HG03045 (cell line): ENCODE data around the gene SCPEP1.
"Not testable (repeated sequence)": the region's sequence is repeated elsewhere in the genome, so short reads cannot be mapped to it uniquely, and the experiment has no call there.

ENCODE experiments used
- ATAC-seq: cut with Tn5 transposase; IDR thresholded peaks from one replicate; pipeline ENCODE4 v1.9.1; 2021; ENCODE audit warnings: mild to moderate bottlenecking, moderate library complexity; ENCODE audit not compliant: unreplicated experiment

Gene SCPEP1

DNA sequence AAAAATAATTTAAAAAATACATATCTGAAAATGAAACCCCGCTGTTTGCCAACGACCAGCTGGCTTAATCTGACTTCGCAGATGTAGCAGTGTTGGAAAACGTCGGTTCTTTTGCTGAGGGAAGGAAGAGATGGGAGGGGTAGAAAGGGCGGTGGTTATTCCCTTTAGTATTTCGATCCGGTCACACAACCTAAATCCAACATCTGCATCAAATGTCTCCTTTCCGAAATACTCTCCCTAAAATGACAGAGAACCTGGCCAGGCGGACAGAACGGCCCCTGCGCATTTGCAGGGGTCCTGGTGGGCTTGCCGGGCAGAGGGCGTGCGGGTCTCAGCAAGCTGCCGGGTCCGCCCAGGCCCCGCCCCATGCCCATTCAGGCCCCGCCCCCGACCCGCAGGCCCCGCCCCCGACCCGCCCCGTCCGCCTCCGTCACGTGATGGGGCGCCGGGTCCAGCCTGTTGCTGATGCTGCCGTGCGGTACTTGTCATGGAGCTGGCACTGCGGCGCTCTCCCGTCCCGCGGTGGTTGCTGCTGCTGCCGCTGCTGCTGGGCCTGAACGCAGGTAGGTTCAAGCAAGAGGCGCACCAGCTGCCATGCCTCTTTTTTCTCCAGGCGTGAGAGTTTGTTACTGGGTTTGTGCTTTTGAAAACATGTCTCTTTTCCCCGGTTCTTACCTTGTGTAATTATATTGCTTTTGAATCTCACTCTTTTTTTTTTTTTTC lies at the start of gene SCPEP1:
TSS of gene SCPEP1 (plus strand) at position 459 of the 723 bp plus-strand sequence. CDS start at position 488, 29 bp downstream.
- ATAC-seq = peak; percentile 72

DNA sequence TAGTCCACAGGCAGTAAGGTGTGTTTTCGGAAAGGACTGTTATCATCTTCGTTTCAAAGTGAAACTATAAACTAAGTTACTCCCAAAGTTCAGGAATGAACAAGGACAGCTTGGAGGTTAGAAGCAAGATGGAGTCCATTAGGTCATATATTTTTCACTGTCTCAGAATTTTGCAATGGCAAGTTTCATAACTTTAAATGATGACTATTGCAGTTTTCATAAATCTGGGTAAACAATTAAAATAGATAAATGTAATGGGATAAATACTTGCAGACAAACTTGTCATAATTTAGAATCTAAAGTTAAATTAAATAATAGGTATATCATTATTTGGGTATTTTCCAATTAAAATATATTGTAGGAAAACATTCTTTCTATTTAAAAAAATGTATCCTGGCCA lies 49.3 kb upstream of the SCPEP1 start:
- no peak for ATAC-seq

DNA sequence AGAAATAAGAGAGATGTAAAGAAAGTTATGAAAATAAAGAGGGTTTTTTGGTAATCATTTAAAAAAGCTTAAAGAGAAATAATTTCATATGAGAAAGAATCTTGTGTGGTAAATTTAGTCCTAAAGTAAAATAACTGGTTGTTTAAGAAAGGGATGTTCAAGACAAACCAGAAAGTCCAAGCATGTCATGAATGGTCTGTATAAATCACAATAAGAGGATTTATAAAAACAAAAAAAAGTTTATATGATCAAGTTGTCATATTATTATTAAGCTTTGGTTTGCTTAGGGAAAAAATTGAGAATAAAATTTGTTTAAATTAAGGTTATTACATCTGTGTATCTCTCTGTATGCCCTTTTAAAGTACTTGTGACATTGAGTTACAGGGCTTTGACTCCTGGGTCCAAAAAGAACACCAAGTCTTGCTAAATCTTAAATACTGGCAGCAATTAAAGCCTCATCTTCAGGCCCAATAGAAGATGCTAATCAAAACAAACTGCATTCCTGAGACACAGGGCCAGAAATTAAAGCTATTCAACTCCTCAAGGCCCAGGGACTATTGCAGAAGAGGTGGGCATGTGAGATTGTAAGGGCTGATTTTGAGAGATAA lies 48.5 kb upstream of the SCPEP1 start:
- no peak for ATAC-seq

- ATAC-seq = no peak
Measured at GRCh38 chr17:56930739-56931337, 47.1 kb upstream of the SCPEP1 start.

- no peak for ATAC-seq
Measured at GRCh38 chr17:56933151-56933745, 44.7 kb upstream of the SCPEP1 start.

- no peak for ATAC-seq
Measured at GRCh38 chr17:56933868-56934267, 44.1 kb upstream of the SCPEP1 start.

DNA sequence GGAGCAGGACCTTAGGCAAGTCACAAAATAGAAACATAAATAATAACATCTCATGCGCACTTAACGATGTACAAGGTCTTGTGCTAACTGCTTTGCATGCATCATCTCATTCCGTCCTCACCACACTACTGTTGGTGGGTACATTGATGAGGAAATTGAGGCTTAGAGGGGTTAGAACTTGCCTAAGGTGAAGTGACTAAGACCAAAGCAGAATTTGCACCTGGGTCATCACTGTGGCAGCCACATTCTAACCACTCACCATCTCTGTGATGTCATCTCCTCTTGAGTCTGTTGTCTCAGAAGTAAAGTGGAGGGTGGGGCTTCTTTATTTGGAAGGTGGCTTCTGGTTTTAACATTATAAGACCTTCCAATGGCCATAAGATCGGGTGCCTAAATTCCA lies 43.7 kb upstream of the SCPEP1 start:
- ATAC-seq = no peak

GRCh38 chr17:56935461-56935860 lies 42.5 kb upstream of the SCPEP1 start:
- ATAC-seq = no peak

- no peak for ATAC-seq
Measured at GRCh38 chr17:56936697-56937322, 41.1 kb upstream of the SCPEP1 start.

GRCh38 chr17:56937687-56938086 lies 40.2 kb upstream of the SCPEP1 start:
- no peak for ATAC-seq

DNA sequence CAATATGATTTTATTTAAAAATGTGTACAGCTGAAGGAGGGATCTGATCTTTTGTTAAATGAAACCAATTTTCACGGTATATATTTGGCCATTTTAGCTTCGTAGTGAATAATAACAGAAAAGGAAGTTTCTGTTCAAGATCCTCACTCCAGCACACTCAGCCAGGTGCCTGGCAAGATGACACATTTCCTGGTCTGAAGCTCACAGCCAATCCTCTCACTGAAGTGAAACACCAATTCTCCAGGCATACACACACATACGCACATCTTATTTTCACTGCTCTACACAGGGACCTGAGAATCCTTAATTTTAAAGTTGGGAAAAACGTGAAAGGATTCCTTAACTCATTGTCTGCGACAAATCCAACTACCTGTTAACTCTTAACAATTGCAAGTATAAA lies 39.7 kb upstream of the SCPEP1 start:
- not testable (repeated sequence) for ATAC-seq

GRCh38 chr17:56939869-56940484 lies 38.0 kb upstream of the SCPEP1 start:
- ATAC-seq = no peak

GRCh38 chr17:56943505-56944125 lies 34.3 kb upstream of the SCPEP1 start:
- no peak for ATAC-seq

GRCh38 chr17:56945938-56946505 lies 31.9 kb upstream of the SCPEP1 start:
- no peak for ATAC-seq

- ATAC-seq = no peak
Measured at GRCh38 chr17:56947741-56948140, 30.2 kb upstream of the SCPEP1 start.

DNA sequence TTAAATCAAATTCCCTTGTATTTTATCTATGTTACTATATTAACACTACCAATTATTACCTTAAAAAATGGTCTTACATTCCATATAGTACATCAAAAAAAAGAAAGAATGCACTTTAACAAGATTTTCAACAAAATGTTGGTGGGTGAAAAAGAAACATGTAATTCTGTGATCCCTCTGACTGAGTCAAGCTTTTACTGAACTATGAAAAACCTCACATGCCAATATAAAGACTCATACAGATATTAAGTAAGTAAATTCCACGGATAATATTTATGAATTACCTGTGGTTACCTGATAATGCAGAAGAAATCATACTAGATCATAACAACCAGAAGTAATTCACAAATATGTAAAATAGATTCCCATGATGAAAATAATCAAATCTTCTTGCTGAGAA lies 29.4 kb upstream of the SCPEP1 start:
- ATAC-seq = no peak

DNA sequence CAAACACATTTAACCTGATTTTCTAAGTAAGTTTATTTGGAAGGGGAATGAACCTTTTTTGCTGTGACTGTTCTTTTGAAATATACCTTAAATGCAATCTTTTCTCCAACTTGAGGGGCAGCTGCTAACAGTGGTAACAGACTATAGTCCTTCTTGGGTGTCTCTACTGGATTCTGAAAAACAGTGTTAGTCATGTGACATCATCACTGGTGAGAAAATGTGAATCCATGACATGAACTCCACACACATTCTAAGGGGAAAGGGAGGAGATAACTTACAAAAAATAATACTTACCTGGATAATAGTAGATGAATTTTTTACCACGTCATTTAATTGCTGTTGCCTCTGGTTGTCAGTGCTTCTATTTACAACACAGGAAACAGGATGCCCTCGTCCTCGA lies 28.3 kb upstream of the SCPEP1 start:
- ATAC-seq = no peak

DNA sequence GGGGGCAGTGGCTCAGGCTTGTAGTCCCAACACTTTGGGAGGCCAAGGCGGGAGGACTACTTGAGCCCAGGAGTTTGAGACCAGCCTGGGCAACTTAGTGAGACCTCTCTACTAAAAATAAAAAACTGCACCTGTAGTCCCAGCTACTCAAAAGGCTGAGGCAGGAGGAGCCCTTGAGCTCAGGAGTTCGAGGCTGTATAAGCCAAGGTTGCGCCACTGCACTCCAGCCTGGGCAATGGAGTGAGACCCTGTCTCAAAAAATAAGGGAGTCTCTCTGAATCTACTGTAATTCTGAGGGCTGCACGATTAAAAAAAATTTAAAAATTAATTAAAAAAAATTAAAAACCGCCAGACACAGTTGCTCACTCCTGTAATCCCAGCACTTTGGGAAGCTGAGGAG lies 20.9 kb upstream of the SCPEP1 start:
- ATAC-seq = no peak

DNA sequence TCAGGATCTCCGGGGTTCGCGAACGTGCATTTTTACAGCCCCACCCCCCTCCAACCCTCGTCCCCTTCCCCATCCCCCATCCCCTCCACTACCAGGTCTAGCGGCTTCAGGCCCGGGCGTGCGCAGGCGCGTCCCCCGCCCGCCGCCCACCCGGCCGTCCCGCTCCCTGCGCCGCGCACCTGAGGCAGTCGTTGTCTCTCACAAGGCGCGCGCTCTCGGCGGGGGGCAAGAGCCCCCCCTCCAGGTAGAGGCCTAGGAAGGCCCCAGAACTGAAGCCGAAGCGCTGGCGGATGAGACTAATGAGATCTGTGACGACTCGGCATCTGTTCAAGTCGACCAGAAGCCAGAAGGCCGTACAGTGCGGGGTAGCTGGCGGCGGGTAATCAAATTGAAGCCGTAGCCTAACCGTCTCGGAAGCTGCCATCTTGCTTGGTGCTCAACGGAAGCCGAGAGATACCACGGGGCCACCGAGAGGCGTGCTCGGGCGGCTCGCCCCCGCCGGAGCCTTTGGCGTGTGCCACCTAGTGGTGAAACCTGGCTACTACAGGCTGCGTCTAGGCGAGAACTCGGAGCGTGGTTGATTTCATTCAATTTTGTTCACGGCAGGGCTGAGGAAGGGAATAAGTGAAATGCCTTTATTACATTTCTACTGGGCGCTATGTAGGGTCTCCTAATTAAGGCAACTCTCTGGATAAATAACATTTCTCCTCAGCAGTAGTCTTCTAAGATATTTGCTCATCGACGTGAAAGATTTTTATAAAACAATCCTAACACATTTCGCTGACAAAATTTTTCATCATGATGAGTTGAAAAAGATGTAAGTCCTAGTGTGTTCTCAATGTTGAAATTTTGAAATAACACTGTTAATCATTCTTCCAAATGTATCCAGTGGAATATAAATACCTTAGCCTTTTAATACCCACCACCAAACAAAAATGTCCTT lies 17.1 kb upstream of the SCPEP1 start, which contains the start of gene COIL:
TSS of gene COIL (minus strand) at position 455 of the 943 bp plus-strand sequence. CDS start at position 424, 31 bp downstream.
- ATAC-seq = peak; percentile 95
